ENCODE data around the gene APBB3. TPM values are rescaled to one million over a fixed set of nuclear protein-coding genes. Genes with fewer than 3 reads are reported as not detected.

The APBB3 gene
- polyA plus RNA-seq, 3 donors = 23.8 to 33.1 (median 30.5) TPM

Other genes with a start within 250 kb of the APBB3 start
- gene HBEGF, start 218.0 kb downstream of the APBB3 start, polyA plus RNA-seq (ENCODE audit: insufficient read length in 3 of 3) = 10 to 100 TPM in 1 of 3 donors, 1 to 10 TPM in 2; 8.6 to 11.4 (median 10.0) TPM
- gene SLC4A9, start 204.4 kb downstream of the APBB3 start, polyA plus RNA-seq (ENCODE audit: insufficient read length in 3 of 3) = 10 to 100 TPM; 18.1 to 28.6 (median 23.9) TPM
- 100 to 1,000 TPM; 108 to 114 (median 111) TPM for gene ANKHD1, start 162.8 kb downstream of the APBB3 start, polyA plus RNA-seq (ENCODE audit: insufficient read length in 3 of 3)
- gene EIF4EBP3, start 16.9 kb downstream of the APBB3 start, polyA plus RNA-seq (ENCODE audit: insufficient read length in 3 of 3) = 10 to 100 TPM in 1 of 3 donors, 1 to 10 TPM in 2; 9.8 to 11.5 (median 9.9) TPM
- 10 to 100 TPM; 20.3 to 22.8 (median 21.9) TPM for gene SRA1, start 7.1 kb downstream of the APBB3 start, polyA plus RNA-seq (ENCODE audit: insufficient read length in 3 of 3)
- 10 to 100 TPM; 79.0 to 91.7 (median 79.8) TPM for gene SLC35A4, start 230 bp upstream of the APBB3 start, polyA plus RNA-seq (ENCODE audit: insufficient read length in 3 of 3)
- gene CD14, start 68.6 kb upstream of the APBB3 start, polyA plus RNA-seq (ENCODE audit: insufficient read length in 3 of 3) = 1 to 10 TPM; 5.6 to 7.6 (median 7.5) TPM
- gene TMCO6, start 74.9 kb upstream of the APBB3 start, polyA plus RNA-seq (ENCODE audit: insufficient read length in 3 of 3) = 10 to 100 TPM; 15.4 to 16.9 (median 16.6) TPM
- 10 to 100 TPM; 66.7 to 84.4 (median 75.4) TPM for gene NDUFA2, start 83.0 kb upstream of the APBB3 start, polyA plus RNA-seq (ENCODE audit: insufficient read length in 3 of 3)
- gene IK, start 83.2 kb upstream of the APBB3 start, polyA plus RNA-seq (ENCODE audit: insufficient read length in 3 of 3) = 100 to 1,000 TPM; 180 to 194 (median 192) TPM
- gene WDR55, start 100.3 kb upstream of the APBB3 start, polyA plus RNA-seq (ENCODE audit: insufficient read length in 3 of 3) = 10 to 100 TPM; 12.8 to 13.7 (median 13.2) TPM
- gene DND1, start 109.0 kb upstream of the APBB3 start, polyA plus RNA-seq (ENCODE audit: insufficient read length in 3 of 3) = not detected
- gene HARS1, start 126.8 kb upstream of the APBB3 start, polyA plus RNA-seq (ENCODE audit: insufficient read length in 3 of 3) = 10 to 100 TPM; 67.2 to 71.7 (median 71.1) TPM
- 10 to 100 TPM; 43.1 to 47.5 (median 45.4) TPM for gene HARS2, start 126.9 kb upstream of the APBB3 start, polyA plus RNA-seq (ENCODE audit: insufficient read length in 3 of 3)
- gene ZMAT2, start 135.8 kb upstream of the APBB3 start, polyA plus RNA-seq (ENCODE audit: insufficient read length in 3 of 3) = 100 to 1,000 TPM; 147 to 162 (median 157) TPM
- gene PCDHA1, start 221.5 kb upstream of the APBB3 start, polyA plus RNA-seq (ENCODE audit: insufficient read length in 3 of 3) = under 1 TPM in 2 of 3 donors, not detected in 1; 0.06 to 0.08 TPM
- under 1 TPM; 0.23 to 0.40 (median 0.35) TPM for gene PCDHA2, start 230.3 kb upstream of the APBB3 start, polyA plus RNA-seq (ENCODE audit: insufficient read length in 3 of 3)
- under 1 TPM; 0.22 to 0.65 (median 0.45) TPM for gene PCDHA3, start 236.5 kb upstream of the APBB3 start, polyA plus RNA-seq (ENCODE audit: insufficient read length in 3 of 3)
- gene PCDHA4, start 242.5 kb upstream of the APBB3 start, polyA plus RNA-seq (ENCODE audit: insufficient read length in 3 of 3) = 1 to 10 TPM in 2 of 3 donors, under 1 TPM in 1; 0.86 to 1.3 (median 1.3) TPM

Measured in right renal cortex interstitium (tissue), 3 donors.